ENCODE data around the gene IARS2. TPM values are rescaled to one million over a fixed set of nuclear protein-coding genes. Genes with fewer than 3 reads are reported as not detected.
A peak's percentile ranks its signal among the peaks of the same experiment; 100 is the strongest.
"Not testable (repeated sequence)": the region's sequence is repeated elsewhere in the genome, so short reads cannot be mapped to it uniquely, and the experiment has no call there.

The IARS2 gene
- total RNA-seq, 1 donor from 2014 or later, result 48.9 TPM

- TF ChIP-seq CTCF (IDR thresholded peaks at IDR 0.05), result no peak
- no peak overlapping the region for H3K27ac ChIP-seq
- peaks cover 62% of the 10 kb centered on the region for H3K36me3 ChIP-seq
- H3K27me3 ChIP-seq, result no peaks in the 10 kb centered on the region
- no peaks in the 10 kb centered on the region for H3K9me3 ChIP-seq
- no peak overlapping the region for H3K4me3 ChIP-seq
- intact Hi-C loops (cut with DNase I), result no loop called here
- H3K4me1 ChIP-seq, result no peaks in the 10 kb centered on the region
- ATAC-seq (peak; percentile 35), DNase-seq (no peak)
Measured at GRCh38 chr1:220151454-220151853, 57.5 kb downstream of the IARS2 start.

- H3K4me1 ChIP-seq, result no peaks in the 10 kb centered on the region
- no peak for ATAC-seq
- no peak overlapping the region for H3K4me3 ChIP-seq
- intact Hi-C loops (cut with DNase I), result no loop called here
- no peak for TF ChIP-seq CTCF (IDR thresholded peaks at IDR 0.05)
- DNase-seq, result no peak
- H3K36me3 ChIP-seq, result peaks cover 67% of the 10 kb centered on the region
- no peaks in the 10 kb centered on the region for H3K9me3 ChIP-seq
- H3K27ac ChIP-seq, result no peak overlapping the region
- no peaks in the 10 kb centered on the region for H3K27me3 ChIP-seq
Measured at GRCh38 chr1:220153147-220153546, 59.2 kb downstream of the IARS2 start.

- Histone ChIP-seq H3K27me3 (no peaks in the 10 kb centered on the region), H3K9me3 (no peaks in the 10 kb centered on the region), H3K36me3 (peaks cover 79% of the 10 kb centered on the region), H3K4me3 (no peak overlapping the region), H3K27ac (no peak overlapping the region), H3K4me1 (no peaks in the 10 kb centered on the region)
- no peak for ATAC-seq
- DNase-seq, result no peak
- TF ChIP-seq CTCF (IDR thresholded peaks at IDR 0.05), result no peak
- intact Hi-C loops (cut with DNase I), result no loop called here
Measured at GRCh38 chr1:220156620-220157146, 62.8 kb downstream of the IARS2 start.

- H3K4me1 ChIP-seq, result no peaks in the 10 kb centered on the region
- ATAC-seq, result no peak
- no peaks in the 10 kb centered on the region for H3K9me3 ChIP-seq
- intact Hi-C loops (cut with DNase I), result no loop called here
- DNase-seq, result no peak
- TF ChIP-seq CTCF (IDR thresholded peaks at IDR 0.05), result no peak
- H3K36me3 ChIP-seq, result peaks cover 86% of the 10 kb centered on the region
- no peak overlapping the region for H3K27ac ChIP-seq
- no peaks in the 10 kb centered on the region for H3K27me3 ChIP-seq
- H3K4me3 ChIP-seq, result no peak overlapping the region
Measured at GRCh38 chr1:220157738-220158137, 63.8 kb downstream of the IARS2 start.

GRCh38 chr1:220158530-220158929, 64.6 kb downstream of the IARS2 start:
- H3K9me3 ChIP-seq; DNase-seq; H3K27me3 ChIP-seq; H3K4me1 ChIP-seq; H3K27ac ChIP-seq; ATAC-seq; H3K4me3 ChIP-seq; intact Hi-C loops (cut with DNase I): not testable (repeated sequence)
- peaks cover 81% of the 10 kb centered on the region for H3K36me3 ChIP-seq

- Histone ChIP-seq H3K27me3 (no peaks in the 10 kb centered on the region), H3K9me3 (no peaks in the 10 kb centered on the region), H3K4me1 (no peaks in the 10 kb centered on the region), H3K4me3 (no peak overlapping the region), H3K36me3 (peaks cover 75% of the 10 kb centered on the region), H3K27ac (no peak overlapping the region)
- intact Hi-C loops (cut with DNase I), result no loop called here
- no peak for ATAC-seq
- DNase-seq, result no peak
- no peak for TF ChIP-seq CTCF (IDR thresholded peaks at IDR 0.05)
Measured at GRCh38 chr1:220159041-220159440, 65.1 kb downstream of the IARS2 start.

Measured in upper lobe of right lung (tissue), 1 donor.